Left lobe of liver (tissue), 2 donors: ENCODE data around the gene KCNN1. TPM values are rescaled to one million over a fixed set of nuclear protein-coding genes. Genes with fewer than 3 reads are reported as not detected.

Experiments used
- ATAC-seq: fragments of 200-7000 bp; cut with Tn5 transposase; one replicate; pipeline ENCODE4 v1.9.1; 2020; ENCODE audit warnings: mild to moderate bottlenecking, moderate library complexity
- DNase-seq: peaks from one replicate; pipeline ENCODE4 v3.0.0-alpha.2; 2020; ENCODE audit warnings: low spot score
- total RNA-seq: library from RNA; stranded (reverse); gene quantifications from one replicate; pipeline ENCODE4 v1.2.1, GENCODE V29; 2021
- donor health status: DM: no; HTN: no; CAD: no; lungs with moderate emphysema.
- donor health status: DM: no; HTN: yes; CAD: no.

The KCNN1 gene
- total RNA-seq, 1 donor from 2014 or later, result not detected

GRCh38 chr19:17946965-17947784, 19.7 kb upstream of the KCNN1 start:
- peak; percentile 42 for ATAC-seq
- DNase-seq, result no peak

GRCh38 chr19:17947815-17948513, 18.9 kb upstream of the KCNN1 start:
- ATAC-seq (peak; percentile 91), DNase-seq (peak; percentile 89)

GRCh38 chr19:17948514-17948900, 18.4 kb upstream of the KCNN1 start:
- no peak for DNase-seq

GRCh38 chr19:17948931-17949930, 17.7 kb upstream of the KCNN1 start:
- DNase-seq, result no peak
- no peak for ATAC-seq

More at GRCh38 chr19:17948514-17948900, 18.4 kb upstream of the KCNN1 start:
- ATAC-seq, result no peak

- DNase-seq (no peak), ATAC-seq (no peak)
Observed at GRCh38 chr19:17949956-17950309, 17.0 kb upstream of the KCNN1 start.

- ATAC-seq, result no peak
- no peak for DNase-seq
Observed at GRCh38 chr19:17950310-17951156, 16.4 kb upstream of the KCNN1 start.

GRCh38 chr19:17951157-17951989, 15.5 kb upstream of the KCNN1 start:
- ATAC-seq (no peak), DNase-seq (no peak)

GRCh38 chr19:17951990-17952976, 14.6 kb upstream of the KCNN1 start:
- no peak for ATAC-seq

GRCh38 chr19:17953316-17953801, 13.5 kb upstream of the KCNN1 start:
- no peak for ATAC-seq
- no peak for DNase-seq

More at GRCh38 chr19:17951990-17952976, 14.6 kb upstream of the KCNN1 start:
- DNase-seq, result no peak

GRCh38 chr19:17953869-17954268, 13.0 kb upstream of the KCNN1 start:
- DNase-seq, result no peak
- ATAC-seq, result no peak

- no peak for ATAC-seq
- no peak for DNase-seq
Observed at GRCh38 chr19:17954401-17954800, 12.5 kb upstream of the KCNN1 start.

- DNase-seq, result no peak
Observed at GRCh38 chr19:17957149-17957849, 9.6 kb upstream of the KCNN1 start.

GRCh38 chr19:17957885-17958284, 9.0 kb upstream of the KCNN1 start:
- ATAC-seq (no peak), DNase-seq (no peak)

More at GRCh38 chr19:17957149-17957849, 9.6 kb upstream of the KCNN1 start:
- no peak for ATAC-seq

GRCh38 chr19:17963936-17964691, 2.8 kb upstream of the KCNN1 start:
- DNase-seq, result no peak
- ATAC-seq, result no peak

- no peak for ATAC-seq
Observed at GRCh38 chr19:17965370-17966128, 1.4 kb upstream of the KCNN1 start.

GRCh38 chr19:17966129-17966483, 801 bp upstream of the KCNN1 start:
- ATAC-seq (no peak), DNase-seq (no peak)

More at GRCh38 chr19:17965370-17966128, 1.4 kb upstream of the KCNN1 start:
- no peak for DNase-seq
